Measurements from ENCODE around the gene GPR176.
A peak's percentile ranks its signal among the peaks of the same experiment; 100 is the strongest.

The GPR176 gene

GRCh38 chr15:39781147-39781966 is 138.7 kb downstream of the GPR176 start:
- no peak for DNase-seq

- DNase-seq = no peak
These were observed 142.0 kb downstream of the GPR176 start for GRCh38 chr15:39778021-39778420.

GRCh38 chr15:39777496-39777895 is 142.6 kb downstream of the GPR176 start:
- no peak for DNase-seq

- no peak for DNase-seq
These were observed 144.0 kb downstream of the GPR176 start for GRCh38 chr15:39776068-39776467.

- DNase-seq = no peak
These were observed 145.3 kb downstream of the GPR176 start for GRCh38 chr15:39774688-39775267.

- DNase-seq = peak; percentile 66
These were observed 149.0 kb downstream of the GPR176 start for GRCh38 chr15:39770748-39771689.

GRCh38 chr15:39767921-39768320 is 152.1 kb downstream of the GPR176 start:
- no peak for DNase-seq

GRCh38 chr15:39761006-39761405 is 159.1 kb downstream of the GPR176 start:
- DNase-seq = no peak

- peak; percentile 71 for DNase-seq
These were observed 163.1 kb downstream of the GPR176 start for GRCh38 chr15:39756806-39757522.

- DNase-seq = no peak
These were observed 167.1 kb downstream of the GPR176 start for GRCh38 chr15:39752991-39753390.

GRCh38 chr15:39752246-39752645 is 167.8 kb downstream of the GPR176 start:
- no peak for DNase-seq

Data from amniotic stem cell (primary cell).